ENCODE data around the gene SSBP4.

The SSBP4 gene

GRCh38 chr19:18433735-18434398, 14.7 kb downstream of the SSBP4 start:
- no peak for DNase-seq (ENCODE audit: low read depth)

GRCh38 chr19:18434411-18435175, 15.4 kb downstream of the SSBP4 start:
- no peak for DNase-seq (ENCODE audit: low read depth)

GRCh38 chr19:18435178-18435841, 16.1 kb downstream of the SSBP4 start:
- DNase-seq (ENCODE audit: low read depth) = no peak

GRCh38 chr19:18435842-18436670, 16.9 kb downstream of the SSBP4 start:
- DNase-seq (ENCODE audit: low read depth) = no peak

GRCh38 chr19:18436671-18437490, 17.7 kb downstream of the SSBP4 start:
- no peak for DNase-seq (ENCODE audit: low read depth)

- no peak for DNase-seq (ENCODE audit: low read depth)
Measured at GRCh38 chr19:18437491-18438330, 18.5 kb downstream of the SSBP4 start, which contains the start of gene ISYNA1. Gene ISYNA1 (minus strand): TSS chr19:18438133. CDS start chr19:18437979, 154 bp downstream.

GRCh38 chr19:18438331-18439024, 19.3 kb downstream of the SSBP4 start:
- DNase-seq (ENCODE audit: low read depth) = no peak

GRCh38 chr19:18439025-18439909, 20.1 kb downstream of the SSBP4 start:
- no peak for DNase-seq (ENCODE audit: low read depth)

- DNase-seq (ENCODE audit: low read depth) = no peak
Measured at GRCh38 chr19:18439910-18440237, 20.7 kb downstream of the SSBP4 start.

GRCh38 chr19:18440415-18440877, 21.2 kb downstream of the SSBP4 start:
- no peak for DNase-seq (ENCODE audit: low read depth)

- no peak for DNase-seq (ENCODE audit: low read depth)
Measured at GRCh38 chr19:18440936-18441803, 22.0 kb downstream of the SSBP4 start.

GRCh38 chr19:18441804-18442788, 22.9 kb downstream of the SSBP4 start:
- no peak for DNase-seq (ENCODE audit: low read depth)

GRCh38 chr19:18442941-18443340, 23.7 kb downstream of the SSBP4 start:
- DNase-seq (ENCODE audit: low read depth) = no peak

- DNase-seq (ENCODE audit: low read depth) = no peak
Measured at GRCh38 chr19:18443406-18443805, 24.2 kb downstream of the SSBP4 start.

- DNase-seq (ENCODE audit: low read depth) = no peak
Measured at GRCh38 chr19:18443831-18444230, 24.6 kb downstream of the SSBP4 start.

- no peak for DNase-seq (ENCODE audit: low read depth)
Measured at GRCh38 chr19:18444513-18444912, 25.3 kb downstream of the SSBP4 start.
